ENCODE measurements around the gene SARDH. TPM values are rescaled to one million over a fixed set of nuclear protein-coding genes. Genes with fewer than 3 reads are reported as not detected.

SARDH gene
- total RNA-seq, 4 donors from 2014 or later: 0.26 to 0.57 TPM; not detected in 2

- DNase-seq: no peak
- H3K4me3 ChIP-seq: no peak overlapping the region
- intact Hi-C loops (cut with DNase I): no loop called here
- no peaks in the 10 kb centered on the region for H3K27me3 ChIP-seq
- peaks cover 0 to 24% (median 11%) of the 10 kb centered on the region in 3 donors for H3K4me1 ChIP-seq
- no peak for TF ChIP-seq POLR2A (IDR thresholded peaks at IDR 0.05)
- TF ChIP-seq, protein P1, sequence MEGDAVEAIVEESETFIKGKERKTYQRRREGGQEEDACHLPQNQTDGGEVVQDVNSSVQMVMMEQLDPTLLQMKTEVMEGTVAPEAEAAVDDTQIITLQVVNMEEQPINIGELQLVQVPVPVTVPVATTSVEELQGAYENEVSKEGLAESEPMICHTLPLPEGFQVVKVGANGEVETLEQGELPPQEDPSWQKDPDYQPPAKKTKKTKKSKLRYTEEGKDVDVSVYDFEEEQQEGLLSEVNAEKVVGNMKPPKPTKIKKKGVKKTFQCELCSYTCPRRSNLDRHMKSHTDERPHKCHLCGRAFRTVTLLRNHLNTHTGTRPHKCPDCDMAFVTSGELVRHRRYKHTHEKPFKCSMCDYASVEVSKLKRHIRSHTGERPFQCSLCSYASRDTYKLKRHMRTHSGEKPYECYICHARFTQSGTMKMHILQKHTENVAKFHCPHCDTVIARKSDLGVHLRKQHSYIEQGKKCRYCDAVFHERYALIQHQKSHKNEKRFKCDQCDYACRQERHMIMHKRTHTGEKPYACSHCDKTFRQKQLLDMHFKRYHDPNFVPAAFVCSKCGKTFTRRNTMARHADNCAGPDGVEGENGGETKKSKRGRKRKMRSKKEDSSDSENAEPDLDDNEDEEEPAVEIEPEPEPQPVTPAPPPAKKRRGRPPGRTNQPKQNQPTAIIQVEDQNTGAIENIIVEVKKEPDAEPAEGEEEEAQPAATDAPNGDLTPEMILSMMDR (IDR thresholded peaks at IDR 0.05): no peak
- 86 to 87% methylated on average over 11 of the region's 18 CpGs for WGBS, 2 donors
- no peaks in the 10 kb centered on the region for H3K36me3 ChIP-seq
- H3K27ac ChIP-seq: no peak overlapping the region
- no peaks in the 10 kb centered on the region for H3K9me3 ChIP-seq
Observed at GRCh38 chr9:133685653-133686609, 52.2 kb downstream of the SARDH start.

GRCh38 chr9:133684936-133685361 lies 53.2 kb downstream of the SARDH start:
- H3K4me3 ChIP-seq: no peak overlapping the region
- DNase-seq: no peak
- TF ChIP-seq, protein P1 (IDR thresholded peaks at IDR 0.05): no peak
- no peak for TF ChIP-seq POLR2A (IDR thresholded peaks at IDR 0.05)
- peak overlapping the region in 1 of 4 donors; percentile 68 for H3K27ac ChIP-seq
- no peaks in the 10 kb centered on the region for H3K27me3 ChIP-seq
- WGBS, 2 donors: 71% methylated on average over 6 of the region's 17 CpGs; no CpG with 5 or more reads in 1 of the 2 donors
- intact Hi-C loops (cut with DNase I): no loop called here
- no peaks in the 10 kb centered on the region for H3K36me3 ChIP-seq
- H3K9me3 ChIP-seq: no peaks in the 10 kb centered on the region
- H3K4me1 ChIP-seq: peaks cover 0 to 24% (median 11%) of the 10 kb centered on the region in 3 donors

- intact Hi-C loops (cut with DNase I): no loop called here
- Histone ChIP-seq H3K4me1 (peaks cover 0 to 24% (median 11%) of the 10 kb centered on the region in 3 donors), H3K9me3 (no peaks in the 10 kb centered on the region), H3K36me3 (no peaks in the 10 kb centered on the region), H3K27me3 (no peaks in the 10 kb centered on the region), H3K27ac (peak overlapping the region in 3 of 4 donors; percentile 49 to 68 (median 56)), H3K4me3 (no peak overlapping the region)
- TF ChIP-seq, protein P1 (IDR thresholded peaks at IDR 0.05): no peak
- 50 to 60% methylated on average over 3 to 9 of the region's 26 CpGs for WGBS, 2 donors
- no peak for DNase-seq
Observed at GRCh38 chr9:133684121-133684935, 53.8 kb downstream of the SARDH start.

DNA sequence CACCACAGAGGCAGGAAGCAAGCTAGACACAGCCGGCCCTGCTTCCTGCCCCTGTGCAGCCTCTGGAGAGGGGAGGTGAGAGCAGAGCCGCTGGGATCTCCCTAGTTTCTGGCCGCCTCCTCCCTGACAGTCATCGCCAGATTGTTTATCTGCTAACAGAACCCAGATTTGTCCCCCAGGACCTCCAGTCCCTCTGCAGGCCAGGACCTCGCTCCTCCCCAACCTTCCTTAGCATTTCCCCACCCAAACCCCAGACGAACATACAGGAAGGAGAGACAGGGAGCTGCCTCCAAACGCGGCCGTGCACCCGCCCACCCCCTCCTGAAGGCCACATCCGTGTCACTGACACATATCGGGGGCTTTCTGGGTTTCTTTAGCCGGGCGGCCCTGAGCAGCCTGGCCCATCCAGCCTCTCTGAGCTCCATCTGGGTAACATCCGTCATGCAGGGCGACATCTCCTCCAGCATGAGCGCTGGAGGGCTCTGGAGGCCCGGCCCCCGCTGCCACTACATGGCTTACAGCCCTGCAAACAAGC lies 54.5 kb downstream of the SARDH start:
- no peaks in the 10 kb centered on the region for H3K9me3 ChIP-seq
- peak overlapping the region; percentile 26 to 68 (median 52) for H3K27ac ChIP-seq
- H3K4me1 ChIP-seq: peaks cover 0 to 24% (median 11%) of the 10 kb centered on the region in 3 donors
- H3K36me3 ChIP-seq: no peaks in the 10 kb centered on the region
- DNase-seq: no peak
- no peaks in the 10 kb centered on the region for H3K27me3 ChIP-seq
- TF ChIP-seq, protein P1 (IDR thresholded peaks at IDR 0.05): no peak
- no peak for TF ChIP-seq POLR2A (IDR thresholded peaks at IDR 0.05)
- H3K4me3 ChIP-seq: no peak overlapping the region
- 40 to 58% methylated on average over 1 to 12 of the region's 19 CpGs for WGBS, 2 donors
- intact Hi-C loops (cut with DNase I): no loop called here

All from esophagus squamous epithelium (tissue), 5 donors.